ENCODE results near the gene CEL. TPM values are rescaled to one million over a fixed set of nuclear protein-coding genes. Genes with fewer than 3 reads are reported as not detected.

Gene CEL
- total RNA-seq, 1 donor from 2014 or later: 0.75 TPM

DNA sequence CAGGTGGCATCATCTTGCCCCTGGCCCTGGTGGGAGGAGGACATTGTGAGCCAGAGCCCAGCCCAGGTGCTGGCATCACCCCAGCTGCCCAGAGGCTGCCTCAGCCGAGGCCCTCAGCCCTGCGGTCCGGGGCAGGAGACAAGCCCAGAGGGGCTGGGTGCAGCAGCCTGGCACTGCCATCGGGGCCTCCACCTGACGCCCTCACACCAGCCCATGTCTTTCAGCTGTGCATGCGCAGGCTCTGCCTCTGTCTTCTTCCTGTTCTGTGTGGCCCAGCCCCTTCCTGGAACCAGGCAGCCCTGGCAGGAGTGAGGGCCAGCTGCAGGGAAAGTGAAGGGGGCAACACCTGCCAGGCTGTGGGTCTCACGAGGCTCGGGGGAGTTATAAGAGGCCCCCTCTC is 4.8 kb upstream of the CEL start:
- no peak overlapping the region for H3K27ac ChIP-seq
- no peaks in the 10 kb centered on the region for H3K9me3 ChIP-seq
- no peak for TF ChIP-seq CTCF (IDR thresholded peaks at IDR 0.05)
- H3K27me3 ChIP-seq: no peaks in the 10 kb centered on the region
- DNase-seq (no peak), ATAC-seq (no peak)
- intact Hi-C loops (cut with DNase I): no loop called here
- no peak overlapping the region for H3K4me3 ChIP-seq
- no peaks in the 10 kb centered on the region for H3K4me1 ChIP-seq
- peaks cover 50% of the 10 kb centered on the region for H3K36me3 ChIP-seq

DNA sequence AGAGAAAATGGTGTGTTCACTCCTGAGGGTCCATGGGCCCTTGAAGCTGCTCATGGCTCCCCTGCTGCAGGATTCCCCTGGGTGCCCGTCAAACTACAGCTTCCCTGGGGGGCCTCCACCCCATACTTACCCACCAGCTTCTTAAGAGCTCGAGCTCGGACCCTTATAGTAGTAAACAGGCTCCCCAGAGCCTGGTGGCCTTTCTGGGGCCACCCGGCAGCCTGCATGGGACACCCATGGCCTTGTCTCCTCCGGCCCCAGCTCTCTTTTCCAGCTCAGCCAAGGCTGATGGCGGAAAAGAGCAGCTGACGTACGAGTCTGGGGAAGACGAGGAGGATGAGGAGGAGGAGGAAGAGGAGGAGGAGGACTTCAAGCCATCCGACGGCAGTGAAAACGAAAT is 4.2 kb upstream of the CEL start:
- no peaks in the 10 kb centered on the region for H3K9me3 ChIP-seq
- no peak for ATAC-seq
- no peak overlapping the region for H3K27ac ChIP-seq
- no peak for DNase-seq
- H3K36me3 ChIP-seq: peaks cover 46% of the 10 kb centered on the region
- no peak for TF ChIP-seq CTCF (IDR thresholded peaks at IDR 0.05)
- no peaks in the 10 kb centered on the region for H3K4me1 ChIP-seq
- no peak overlapping the region for H3K4me3 ChIP-seq
- no peaks in the 10 kb centered on the region for H3K27me3 ChIP-seq
- intact Hi-C loops (cut with DNase I): no loop called here

DNA sequence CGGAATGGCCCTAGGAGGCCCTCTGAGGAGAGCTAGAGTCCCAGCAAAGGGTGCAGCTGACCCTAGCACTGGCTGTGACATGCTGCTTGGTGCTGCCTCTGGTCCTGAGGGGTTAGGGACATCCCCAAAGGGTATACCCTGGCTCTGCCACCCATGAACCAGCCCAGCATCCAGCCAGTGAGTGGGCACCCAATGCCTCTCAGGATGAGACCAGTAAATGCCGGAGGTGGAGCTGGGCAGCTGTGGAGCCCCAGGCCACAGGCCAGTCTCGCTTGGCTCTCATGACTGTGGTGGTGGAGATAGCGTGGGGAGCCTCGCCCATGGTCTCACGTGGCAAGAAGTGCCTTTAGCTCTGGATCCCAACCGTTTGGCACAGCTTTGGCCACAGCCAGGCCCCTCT is 3.7 kb upstream of the CEL start:
- no peaks in the 10 kb centered on the region for H3K27me3 ChIP-seq
- no peaks in the 10 kb centered on the region for H3K4me1 ChIP-seq
- no peak overlapping the region for H3K27ac ChIP-seq
- H3K36me3 ChIP-seq: peaks cover 42% of the 10 kb centered on the region
- intact Hi-C loops (cut with DNase I): no loop called here
- H3K4me3 ChIP-seq: no peak overlapping the region
- H3K9me3 ChIP-seq: no peaks in the 10 kb centered on the region
- ATAC-seq (no peak), DNase-seq (no peak)
- TF ChIP-seq CTCF (IDR thresholded peaks at IDR 0.05): no peak

- DNase-seq: no peak
- no peaks in the 10 kb centered on the region for H3K9me3 ChIP-seq
- peaks cover 35% of the 10 kb centered on the region for H3K36me3 ChIP-seq
These were observed 3.0 kb upstream of the CEL start for GRCh38 chr9:133058550-133059320.

DNA sequence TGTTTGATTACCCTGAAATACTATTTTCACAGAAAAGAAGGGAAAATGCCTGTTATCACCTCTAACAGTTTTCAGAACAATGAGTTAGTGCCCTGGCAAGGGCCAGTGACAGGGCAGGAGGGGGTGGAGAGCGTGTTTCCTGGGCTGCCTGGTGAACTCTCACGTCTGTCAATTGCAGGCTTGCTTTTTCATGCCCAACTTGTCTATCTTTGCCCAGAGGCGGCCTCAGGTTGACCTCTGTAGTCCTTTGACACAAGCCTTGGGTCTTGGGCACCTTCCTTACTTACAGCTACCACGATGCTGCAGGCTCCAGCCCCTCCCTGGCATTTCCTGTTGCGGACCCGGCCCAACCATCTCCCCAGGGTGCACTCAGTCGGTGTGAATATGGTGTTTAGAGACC is 2.2 kb upstream of the CEL start:
- H3K36me3 ChIP-seq: peaks cover 27% of the 10 kb centered on the region
- no peak overlapping the region for H3K27ac ChIP-seq
- DNase-seq (no peak), ATAC-seq (no peak)
- H3K4me3 ChIP-seq: no peak overlapping the region
- no peaks in the 10 kb centered on the region for H3K9me3 ChIP-seq
- intact Hi-C loops (cut with DNase I): no loop called here
- no peaks in the 10 kb centered on the region for H3K27me3 ChIP-seq
- no peak for TF ChIP-seq CTCF (IDR thresholded peaks at IDR 0.05)
- no peaks in the 10 kb centered on the region for H3K4me1 ChIP-seq

More at GRCh38 chr9:133058550-133059320, 3.0 kb upstream of the CEL start:
- no peak for TF ChIP-seq CTCF (IDR thresholded peaks at IDR 0.05)
- no peaks in the 10 kb centered on the region for H3K27me3 ChIP-seq
- no peak overlapping the region for H3K4me3 ChIP-seq
- no peaks in the 10 kb centered on the region for H3K4me1 ChIP-seq
- H3K27ac ChIP-seq: no peak overlapping the region
- ATAC-seq: no peak
- intact Hi-C loops (cut with DNase I): no loop called here

All from upper lobe of right lung (tissue), 1 donor.